Measurements from ENCODE around the gene DNM3. TPM values are rescaled to one million over a fixed set of nuclear protein-coding genes. Genes with fewer than 3 reads are reported as not detected.

The DNM3 gene
- total RNA-seq, 1 donor = 0.72 TPM

DNA sequence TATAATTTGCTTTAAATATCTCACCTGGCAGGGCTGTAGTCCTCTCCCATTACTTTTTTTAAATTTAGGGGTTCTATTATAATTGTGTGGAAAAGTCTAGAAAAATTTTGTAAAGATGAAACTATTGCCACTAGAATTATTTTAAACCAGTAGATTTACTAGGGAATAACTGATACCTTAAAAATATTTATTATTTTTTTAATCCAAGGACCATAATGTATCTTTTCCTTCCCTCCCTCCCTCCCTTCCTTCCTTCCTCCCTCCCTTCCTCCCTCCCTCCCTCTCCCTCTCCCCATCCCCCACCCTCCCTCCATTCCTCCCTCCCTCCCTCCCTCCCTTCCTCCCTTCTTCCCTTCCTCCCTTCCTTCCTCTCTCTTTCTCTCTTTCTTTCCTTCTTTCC lies 90.5 kb downstream of the DNM3 start:
- TF ChIP-seq, protein P1, sequence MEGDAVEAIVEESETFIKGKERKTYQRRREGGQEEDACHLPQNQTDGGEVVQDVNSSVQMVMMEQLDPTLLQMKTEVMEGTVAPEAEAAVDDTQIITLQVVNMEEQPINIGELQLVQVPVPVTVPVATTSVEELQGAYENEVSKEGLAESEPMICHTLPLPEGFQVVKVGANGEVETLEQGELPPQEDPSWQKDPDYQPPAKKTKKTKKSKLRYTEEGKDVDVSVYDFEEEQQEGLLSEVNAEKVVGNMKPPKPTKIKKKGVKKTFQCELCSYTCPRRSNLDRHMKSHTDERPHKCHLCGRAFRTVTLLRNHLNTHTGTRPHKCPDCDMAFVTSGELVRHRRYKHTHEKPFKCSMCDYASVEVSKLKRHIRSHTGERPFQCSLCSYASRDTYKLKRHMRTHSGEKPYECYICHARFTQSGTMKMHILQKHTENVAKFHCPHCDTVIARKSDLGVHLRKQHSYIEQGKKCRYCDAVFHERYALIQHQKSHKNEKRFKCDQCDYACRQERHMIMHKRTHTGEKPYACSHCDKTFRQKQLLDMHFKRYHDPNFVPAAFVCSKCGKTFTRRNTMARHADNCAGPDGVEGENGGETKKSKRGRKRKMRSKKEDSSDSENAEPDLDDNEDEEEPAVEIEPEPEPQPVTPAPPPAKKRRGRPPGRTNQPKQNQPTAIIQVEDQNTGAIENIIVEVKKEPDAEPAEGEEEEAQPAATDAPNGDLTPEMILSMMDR (IDR thresholded peaks at IDR 0.05; ENCODE audit: extremely low read depth, low read depth, low read length) = no peak
- DNase-seq (ENCODE audit: insufficient read length, low spot score, missing footprints) = no peak
- Histone ChIP-seq H3K27ac (ENCODE audit: low read depth, low read length) (no peak overlapping the region), H4K20me1 (ENCODE audit: insufficient read depth, low read length) (no peaks in the 10 kb centered on the region), H3K27me3 (ENCODE audit: insufficient read depth, low read length) (no peaks in the 10 kb centered on the region), H3K4me3 (ENCODE audit: insufficient read depth, low read length) (no peak overlapping the region), H3K79me2 (ENCODE audit: insufficient read depth, low read length) (no peaks in the 10 kb centered on the region), H2AFZ (ENCODE audit: low read length) (no peak overlapping the region), H3K4me2 (ENCODE audit: insufficient read depth, low read length) (no peak overlapping the region), H3K36me3 (ENCODE audit: insufficient read depth, low read length) (no peaks in the 10 kb centered on the region), H3K9me3 (ENCODE audit: low read depth, low read length) (no peaks in the 10 kb centered on the region), H3K4me1 (ENCODE audit: insufficient read depth, low read length) (no peaks in the 10 kb centered on the region)

DNA sequence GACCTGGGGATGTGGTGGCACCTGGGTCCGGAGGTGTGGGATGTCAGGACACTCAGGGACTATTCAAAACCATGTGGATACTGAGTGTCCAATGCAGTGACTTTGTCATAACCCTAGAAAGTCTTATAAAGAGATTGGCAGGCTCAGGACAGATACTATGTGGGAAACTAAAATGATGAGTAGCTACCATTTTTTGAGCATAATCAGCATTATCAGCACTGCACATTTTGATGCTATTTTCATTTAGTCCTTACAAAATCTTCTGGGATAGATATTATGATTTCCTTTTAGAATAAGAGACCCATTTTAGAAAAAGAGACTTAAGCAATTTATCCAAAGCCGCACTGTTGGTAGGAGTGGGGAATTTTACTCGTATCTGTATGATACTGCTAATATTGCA lies 93.4 kb downstream of the DNM3 start:
- no peak overlapping the region for H3K27ac ChIP-seq (ENCODE audit: low read depth, low read length)
- no peaks in the 10 kb centered on the region for H3K4me1 ChIP-seq (ENCODE audit: insufficient read depth, low read length)
- DNase-seq (ENCODE audit: insufficient read length, low spot score, missing footprints) = no peak
- no peaks in the 10 kb centered on the region for H3K36me3 ChIP-seq (ENCODE audit: insufficient read depth, low read length)
- H3K4me2 ChIP-seq (ENCODE audit: insufficient read depth, low read length) = no peak overlapping the region
- H3K79me2 ChIP-seq (ENCODE audit: insufficient read depth, low read length) = no peaks in the 10 kb centered on the region
- H3K27me3 ChIP-seq (ENCODE audit: insufficient read depth, low read length) = no peaks in the 10 kb centered on the region
- H3K4me3 ChIP-seq (ENCODE audit: insufficient read depth, low read length) = no peak overlapping the region
- no peak overlapping the region for H2AFZ ChIP-seq (ENCODE audit: low read length)
- H3K9me3 ChIP-seq (ENCODE audit: low read depth, low read length) = no peaks in the 10 kb centered on the region
- TF ChIP-seq, protein P1 (IDR thresholded peaks at IDR 0.05; ENCODE audit: extremely low read depth, low read depth, low read length) = no peak
- no peaks in the 10 kb centered on the region for H4K20me1 ChIP-seq (ENCODE audit: insufficient read depth, low read length)

GRCh38 chr1:171935086-171935485 lies 93.8 kb downstream of the DNM3 start:
- H3K27me3 ChIP-seq (ENCODE audit: insufficient read depth, low read length) = no peaks in the 10 kb centered on the region
- no peak overlapping the region for H3K4me2 ChIP-seq (ENCODE audit: insufficient read depth, low read length)
- no peaks in the 10 kb centered on the region for H3K4me1 ChIP-seq (ENCODE audit: insufficient read depth, low read length)
- no peaks in the 10 kb centered on the region for H4K20me1 ChIP-seq (ENCODE audit: insufficient read depth, low read length)
- no peak for DNase-seq (ENCODE audit: insufficient read length, low spot score, missing footprints)
- no peak overlapping the region for H3K4me3 ChIP-seq (ENCODE audit: insufficient read depth, low read length)
- no peaks in the 10 kb centered on the region for H3K9me3 ChIP-seq (ENCODE audit: low read depth, low read length)
- no peak overlapping the region for H3K27ac ChIP-seq (ENCODE audit: low read depth, low read length)
- TF ChIP-seq, protein P1 (IDR thresholded peaks at IDR 0.05; ENCODE audit: extremely low read depth, low read depth, low read length) = no peak
- H2AFZ ChIP-seq (ENCODE audit: low read length) = no peak overlapping the region
- no peaks in the 10 kb centered on the region for H3K79me2 ChIP-seq (ENCODE audit: insufficient read depth, low read length)
- H3K36me3 ChIP-seq (ENCODE audit: insufficient read depth, low read length) = no peaks in the 10 kb centered on the region

DNA sequence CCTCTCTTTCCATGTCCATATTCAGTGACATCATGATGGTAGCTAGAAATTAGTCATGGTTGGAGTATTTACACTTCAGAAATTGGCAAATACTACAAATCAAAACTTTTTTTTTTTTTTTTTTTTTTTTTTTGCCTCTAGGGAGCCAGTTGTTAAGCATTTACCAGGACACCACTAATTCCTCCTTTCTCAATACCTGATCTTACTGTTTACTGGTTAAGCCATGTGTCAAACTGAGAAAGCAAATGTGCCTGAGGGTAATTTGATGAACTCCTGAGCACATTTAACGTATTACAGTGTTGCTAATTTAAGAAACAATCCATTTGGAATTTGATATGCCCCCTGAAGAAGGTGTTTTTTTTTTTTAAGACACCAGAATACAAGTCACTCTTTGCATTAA lies 94.4 kb downstream of the DNM3 start:
- Histone ChIP-seq H4K20me1 (ENCODE audit: insufficient read depth, low read length) (no peaks in the 10 kb centered on the region), H3K4me2 (ENCODE audit: insufficient read depth, low read length) (no peak overlapping the region), H3K9me3 (ENCODE audit: low read depth, low read length) (no peaks in the 10 kb centered on the region), H3K36me3 (ENCODE audit: insufficient read depth, low read length) (no peaks in the 10 kb centered on the region), H3K4me1 (ENCODE audit: insufficient read depth, low read length) (no peaks in the 10 kb centered on the region), H2AFZ (ENCODE audit: low read length) (no peak overlapping the region), H3K4me3 (ENCODE audit: insufficient read depth, low read length) (no peak overlapping the region), H3K27me3 (ENCODE audit: insufficient read depth, low read length) (no peaks in the 10 kb centered on the region), H3K79me2 (ENCODE audit: insufficient read depth, low read length) (no peaks in the 10 kb centered on the region), H3K27ac (ENCODE audit: low read depth, low read length) (no peak overlapping the region)
- no peak for DNase-seq (ENCODE audit: insufficient read length, low spot score, missing footprints)
- TF ChIP-seq, protein P1 (IDR thresholded peaks at IDR 0.05; ENCODE audit: extremely low read depth, low read depth, low read length) = no peak

All from osteoblast (primary cell).